SK-N-SH treated with all-trans-retinoic acid at 6 μM for 48 hours (cell line): ENCODE data around the gene MTFR1L.

Source experiments
- ATAC-seq: fragments of 200-7000 bp; cut with Tn5 transposase; 3 replicates; pipeline ENCODE4 v1.9.1; 2020; ENCODE audit warnings: mild to moderate bottlenecking, moderate library complexity
- ARNTL ChIP-seq: fragments of 450-650 bp; formaldehyde crosslinking; IDR thresholded peaks from 2 replicates; pipeline ENCODE4 v1.5.0; 2020; ENCODE audit warnings: low read depth, mild to moderate bottlenecking, moderate library complexity, borderline replicate concordance
- BACH2 ChIP-seq: fragments of 250-450 bp; sonication (Bioruptor Pico); IDR thresholded peaks from 2 replicates; pipeline ENCODE4 v1.9.0; 2021; ENCODE audit warnings: mild to moderate bottlenecking, borderline replicate concordance
- CREB5 ChIP-seq: fragments of 250-450 bp; sonication (Bioruptor Pico); IDR thresholded peaks from 2 replicates; pipeline ENCODE4 v1.5.1; 2020; ENCODE audit warnings: low read depth, mild to moderate bottlenecking, moderate library complexity
- CSDC2 ChIP-seq: fragments of 250-450 bp; sonication (Bioruptor Pico); IDR thresholded peaks from 2 replicates; pipeline ENCODE4 v1.5.0; 2020; ENCODE audit warnings: mild to moderate bottlenecking, moderate library complexity
- CSRNP3 ChIP-seq: fragments of 250-450 bp; sonication (Bioruptor Pico); IDR thresholded peaks from 2 replicates; pipeline ENCODE4 v1.5.1; 2021; ENCODE audit warnings: mild to moderate bottlenecking, moderate library complexity
- ESRRG ChIP-seq: fragments of 250-450 bp; sonication (Bioruptor Pico); IDR thresholded peaks from 2 replicates; pipeline ENCODE4 v1.6.1; 2021; ENCODE audit warnings: mild to moderate bottlenecking
- GLIS3 ChIP-seq: fragments of 250-450 bp; sonication (Bioruptor Pico); IDR thresholded peaks from 2 replicates; pipeline ENCODE4 v1.5.0; 2020; ENCODE audit warnings: mild to moderate bottlenecking, moderate library complexity
- OSR1 ChIP-seq: fragments of 250-450 bp; sonication (Bioruptor Pico); IDR thresholded peaks from 2 replicates; pipeline ENCODE4 v1.8.0; 2022; ENCODE audit warnings: moderate library complexity, mild to moderate bottlenecking, inconsistent platforms
- POU6F1 ChIP-seq: fragments of 250-450 bp; sonication (Bioruptor Pico); IDR thresholded peaks from 2 replicates; pipeline ENCODE4 v1.8.0; 2021; ENCODE audit warnings: low read depth, mild to moderate bottlenecking, moderate library complexity, borderline replicate concordance
- PPARA ChIP-seq: fragments of 250-450 bp; sonication (Bioruptor Pico); IDR thresholded peaks from 2 replicates; pipeline ENCODE4 v1.5.0; 2020; ENCODE audit warnings: mild to moderate bottlenecking, borderline replicate concordance
- RARB ChIP-seq: fragments of 250-450 bp; sonication (Bioruptor Pico); IDR thresholded peaks from 2 replicates; pipeline ENCODE4 v1.8.0; 2021; ENCODE audit warnings: mild to moderate bottlenecking, moderate library complexity
- SNAI2 ChIP-seq: fragments of 250-450 bp; sonication (Bioruptor Pico); IDR thresholded peaks from 2 replicates; pipeline ENCODE4 v1.5.0; 2020; ENCODE audit warnings: mild to moderate bottlenecking, moderate library complexity
- TCF4 ChIP-seq: fragments of 250-450 bp; sonication (Bioruptor Pico); IDR thresholded peaks from 2 replicates; pipeline ENCODE4 v1.8.0; 2021; ENCODE audit warnings: mild to moderate bottlenecking, moderate library complexity, borderline replicate concordance
- TOX ChIP-seq: fragments of 250-450 bp; sonication (Bioruptor Pico); IDR thresholded peaks from 2 replicates; pipeline ENCODE4 v1.8.0; 2021; ENCODE audit warnings: mild to moderate bottlenecking, moderate library complexity, borderline replicate concordance
- ZC3H10 ChIP-seq: fragments of 250-450 bp; sonication (Bioruptor Pico); IDR thresholded peaks from 2 replicates; pipeline ENCODE4 v1.5.1; 2021; ENCODE audit warnings: mild to moderate bottlenecking, moderate library complexity
- ZFP30 ChIP-seq: fragments of 450-650 bp; formaldehyde crosslinking; IDR thresholded peaks from 2 replicates; pipeline ENCODE4 v1.5.0; 2022; ENCODE audit warnings: mild to moderate bottlenecking, moderate library complexity
- ZNF565 ChIP-seq: fragments of 450-650 bp; formaldehyde crosslinking; conservative IDR thresholded peaks from 2 replicates; pipeline ENCODE4 v1.5.0; 2020; ENCODE audit warnings: low read depth, mild to moderate bottlenecking, moderate library complexity
- ZNF70 ChIP-seq: fragments of 450-650 bp; formaldehyde crosslinking; IDR thresholded peaks from 2 replicates; pipeline ENCODE4 v1.5.0; 2020; ENCODE audit warnings: mild to moderate bottlenecking, moderate library complexity
- ZNF8 ChIP-seq: fragments of 450-650 bp; formaldehyde crosslinking; IDR thresholded peaks from 2 replicates; pipeline ENCODE4 v1.5.0; 2020; ENCODE audit warnings: mild to moderate bottlenecking, moderate library complexity
- TF ChIP-seq, protein P1 (sequence below): fragments of 250-450 bp; sonication (Bioruptor Pico); IDR thresholded peaks from 2 replicates; pipeline ENCODE4 v1.5.0; 2020; ENCODE audit warnings: mild to moderate bottlenecking, moderate library complexity

The MTFR1L gene

GRCh38 chr1:25831569-25832196 lies 11.9 kb downstream of the MTFR1L start:
- no peak for TF ChIP-seq RARB (CRISPR knock-in tag)
- TF ChIP-seq CSRNP3 (CRISPR knock-in tag) = no peak
- no peak for TF ChIP-seq PPARA (CRISPR knock-in tag)
- no peak for TF ChIP-seq ZFP30 (CRISPR knock-in tag)
- no peak for TF ChIP-seq ARNTL
- no peak for TF ChIP-seq BACH2 (CRISPR knock-in tag)
- no peak for TF ChIP-seq OSR1 (CRISPR knock-in tag)
- no peak for TF ChIP-seq ZNF70 (CRISPR knock-in tag)
- TF ChIP-seq ZNF565 (CRISPR knock-in tag) = no peak
- TF ChIP-seq, protein P1, sequence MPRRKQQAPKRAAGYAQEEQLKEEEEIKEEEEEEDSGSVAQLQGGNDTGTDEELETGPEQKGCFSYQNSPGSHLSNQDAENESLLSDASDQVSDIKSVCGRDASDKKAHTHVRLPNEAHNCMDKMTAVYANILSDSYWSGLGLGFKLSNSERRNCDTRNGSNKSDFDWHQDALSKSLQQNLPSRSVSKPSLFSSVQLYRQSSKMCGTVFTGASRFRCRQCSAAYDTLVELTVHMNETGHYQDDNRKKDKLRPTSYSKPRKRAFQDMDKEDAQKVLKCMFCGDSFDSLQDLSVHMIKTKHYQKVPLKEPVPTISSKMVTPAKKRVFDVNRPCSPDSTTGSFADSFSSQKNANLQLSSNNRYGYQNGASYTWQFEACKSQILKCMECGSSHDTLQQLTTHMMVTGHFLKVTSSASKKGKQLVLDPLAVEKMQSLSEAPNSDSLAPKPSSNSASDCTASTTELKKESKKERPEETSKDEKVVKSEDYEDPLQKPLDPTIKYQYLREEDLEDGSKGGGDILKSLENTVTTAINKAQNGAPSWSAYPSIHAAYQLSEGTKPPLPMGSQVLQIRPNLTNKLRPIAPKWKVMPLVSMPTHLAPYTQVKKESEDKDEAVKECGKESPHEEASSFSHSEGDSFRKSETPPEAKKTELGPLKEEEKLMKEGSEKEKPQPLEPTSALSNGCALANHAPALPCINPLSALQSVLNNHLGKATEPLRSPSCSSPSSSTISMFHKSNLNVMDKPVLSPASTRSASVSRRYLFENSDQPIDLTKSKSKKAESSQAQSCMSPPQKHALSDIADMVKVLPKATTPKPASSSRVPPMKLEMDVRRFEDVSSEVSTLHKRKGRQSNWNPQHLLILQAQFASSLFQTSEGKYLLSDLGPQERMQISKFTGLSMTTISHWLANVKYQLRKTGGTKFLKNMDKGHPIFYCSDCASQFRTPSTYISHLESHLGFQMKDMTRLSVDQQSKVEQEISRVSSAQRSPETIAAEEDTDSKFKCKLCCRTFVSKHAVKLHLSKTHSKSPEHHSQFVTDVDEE = no peak
- TF ChIP-seq SNAI2 (CRISPR knock-in tag) = no peak
- no peak for TF ChIP-seq TOX (CRISPR knock-in tag)
- TF ChIP-seq GLIS3 (CRISPR knock-in tag) = no peak
- TF ChIP-seq, all 23 proteins: peak for 0
- ATAC-seq = no peak

DNA sequence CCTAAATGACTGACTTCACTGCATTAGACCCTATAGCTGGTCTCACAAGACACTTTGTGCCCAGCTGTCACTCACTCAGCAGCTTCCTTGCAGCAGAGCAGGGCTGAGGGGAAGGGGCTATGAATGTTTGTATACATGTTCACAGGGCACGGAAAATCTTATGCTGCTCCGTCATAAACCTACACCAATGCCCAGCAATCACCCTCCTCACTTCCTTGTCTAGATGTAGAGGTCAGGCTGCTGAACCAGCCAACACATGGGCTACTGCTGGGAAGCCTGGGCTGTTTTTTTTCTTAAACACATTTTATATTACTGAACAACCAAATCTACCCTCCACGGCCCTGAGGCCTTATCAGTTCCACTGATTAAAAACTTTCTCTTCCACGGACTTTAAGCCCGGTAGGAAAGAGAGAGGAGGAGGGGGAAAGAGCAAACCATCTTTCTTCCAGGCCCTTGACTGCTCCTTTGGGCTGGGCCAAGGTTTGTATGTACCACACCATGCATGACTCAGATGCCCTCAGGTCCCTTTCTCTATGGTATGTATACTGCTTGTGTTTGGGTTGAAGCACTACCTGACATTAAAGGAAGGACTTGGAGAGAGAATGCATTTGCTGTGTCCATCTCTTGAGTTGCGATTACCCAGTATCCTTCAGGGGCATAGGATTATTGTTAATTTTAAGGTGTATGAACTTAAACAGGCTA lies 12.7 kb downstream of the MTFR1L start:
- no peak for TF ChIP-seq ESRRG (CRISPR knock-in tag)
- no peak for TF ChIP-seq TCF4 (CRISPR knock-in tag)
- TF ChIP-seq ZFP30 (CRISPR knock-in tag) = no peak
- no peak for TF ChIP-seq CSDC2 (CRISPR knock-in tag)
- TF ChIP-seq CSRNP3 (CRISPR knock-in tag) = no peak
- TF ChIP-seq ZNF8 (CRISPR knock-in tag) = no peak
- TF ChIP-seq CREB5 (CRISPR knock-in tag) = no peak
- TF ChIP-seq SNAI2 (CRISPR knock-in tag) = no peak
- TF ChIP-seq, protein P1 = no peak
- no peak for TF ChIP-seq ZNF70 (CRISPR knock-in tag)
- TF ChIP-seq BACH2 (CRISPR knock-in tag) = no peak
- no peak for TF ChIP-seq TOX (CRISPR knock-in tag)
- ATAC-seq = no peak

- ATAC-seq = no peak
- TF ChIP-seq ESRRG (CRISPR knock-in tag) (no peak), GLIS3 (CRISPR knock-in tag) (no peak), CSRNP3 (CRISPR knock-in tag) (no peak), ZC3H10 (CRISPR knock-in tag) (no peak), ARNTL (no peak), ZFP30 (CRISPR knock-in tag) (no peak), POU6F1 (CRISPR knock-in tag) (no peak), TCF4 (CRISPR knock-in tag) (no peak), TOX (CRISPR knock-in tag) (no peak), OSR1 (CRISPR knock-in tag) (no peak)
Measured at GRCh38 chr1:25833158-25833557, 13.4 kb downstream of the MTFR1L start.
